Activated CD8-positive, alpha-beta T cell treated with anti-CD3 and anti-CD28 coated beads for 36 hours (primary cell): ENCODE measurements around the gene VAV2. TPM values are rescaled to one million over a fixed set of nuclear protein-coding genes. Genes with fewer than 3 reads are reported as not detected.

Source experiments
- ATAC-seq: fragments of 200-7000 bp; cut with Tn5 transposase; one replicate; pipeline ENCODE4 v1.10.0; 2021; ENCODE audit warnings: mild to moderate bottlenecking, moderate library complexity
- CTCF ChIA-PET: fragments of 350-600 bp; sonication (Branson Sonifier 250); formaldehyde crosslinking; loops from one replicate; lab custom pipeline; 2021; ENCODE audit warnings: antibody characterized with exemption; lab: Charles Lee
- POLR2A ChIA-PET: fragments of 350-600 bp; sonication (Branson Sonifier 250); formaldehyde crosslinking; loops from one replicate; lab custom pipeline; 2021; ENCODE audit warnings: antibody characterized with exemption; lab: Charles Lee
- DNase-seq: peaks from one replicate; pipeline ENCODE4 v3.0.0-alpha.2; 2020
- H3K27ac Mint-ChIP-seq: one replicate; pipeline ENCODE4 v1.8.0; 2021; ENCODE audit warnings: mild to moderate bottlenecking, mixed read lengths
- H3K27me3 Mint-ChIP-seq: one replicate; pipeline ENCODE4 v1.8.0; 2021; ENCODE audit warnings: mixed read lengths
- H3K36me3 Mint-ChIP-seq: one replicate; pipeline ENCODE4 v1.8.0; 2021; ENCODE audit warnings: low read depth, mixed read lengths
- H3K4me1 Mint-ChIP-seq: one replicate; pipeline ENCODE4 v1.8.0; 2021; ENCODE audit warnings: low read depth, mixed read lengths
- H3K4me3 Mint-ChIP-seq: one replicate; pipeline ENCODE4 v1.8.0; 2021; ENCODE audit warnings: mild to moderate bottlenecking, moderate library complexity, mixed read lengths
- H3K9me3 Mint-ChIP-seq: one replicate; pipeline ENCODE4 v1.8.0; 2021; ENCODE audit warnings: mixed read lengths
- CTCF ChIP-seq: fragments of 200-600 bp; IDR thresholded peaks from one replicate; pipeline ENCODE4 v1.8.0; 2022; ENCODE audit warnings: antibody characterized with exemption, mild to moderate bottlenecking
- intact Hi-C: fragments of 100-400 bp; cut with micrococcal nuclease; formaldehyde crosslinking; loops from one replicate; pipeline ENCODE4 v1.10.0; 2022
- total RNA-seq, 2 experiments: library from RNA; stranded (reverse); gene quantifications; one replicate each; pipeline ENCODE4 v1.2.3, GENCODE V29; 2021

VAV2 gene
- total RNA-seq, 2 experiments from 2014 or later: 5.1 to 5.4 TPM

- Mint-ChIP-seq H3K27ac (no peak overlapping the region), H3K36me3 (no peaks in the 10 kb centered on the region), H3K4me1 (no peaks in the 10 kb centered on the region), H3K4me3 (no peak overlapping the region), H3K27me3 (no peaks in the 10 kb centered on the region), H3K9me3 (no peaks in the 10 kb centered on the region)
- no peak for ATAC-seq
- intact Hi-C loops: no loop called here
- TF ChIP-seq CTCF: no peak
- CTCF ChIA-PET: interaction anchor here (1.3 to 2.1 kb wide), 2 partner anchors 11 to 179 kb away, joined by 4 to 6 read pairs; no protein-coding TSS in a partner anchor
- POLR2A ChIA-PET: no interaction called here
- no peak for DNase-seq
Measured at GRCh38 chr9:133814586-133815208, 177.4 kb downstream of the VAV2 start.

- H3K27ac Mint-ChIP-seq: no peak overlapping the region
- no peaks in the 10 kb centered on the region for H3K4me1 Mint-ChIP-seq
- H3K4me3 Mint-ChIP-seq: no peak overlapping the region
- H3K36me3 Mint-ChIP-seq: no peaks in the 10 kb centered on the region
- no peak for DNase-seq
- no peak for ATAC-seq
- ChIA-PET CTCF (no interaction called here), POLR2A (no interaction called here)
- no peaks in the 10 kb centered on the region for H3K9me3 Mint-ChIP-seq
- H3K27me3 Mint-ChIP-seq: no peaks in the 10 kb centered on the region
- TF ChIP-seq CTCF: no peak
- intact Hi-C loops: no loop called here
Measured at GRCh38 chr9:133813749-133814585, 178.2 kb downstream of the VAV2 start.

- H3K9me3 Mint-ChIP-seq: no peaks in the 10 kb centered on the region
- intact Hi-C loops: no loop called here
- no peak overlapping the region for H3K4me3 Mint-ChIP-seq
- no peak overlapping the region for H3K27ac Mint-ChIP-seq
- ChIA-PET POLR2A (no interaction called here), CTCF (no interaction called here)
- ATAC-seq: no peak
- H3K4me1 Mint-ChIP-seq: no peaks in the 10 kb centered on the region
- no peak for TF ChIP-seq CTCF
- H3K36me3 Mint-ChIP-seq: no peaks in the 10 kb centered on the region
- DNase-seq: no peak
- H3K27me3 Mint-ChIP-seq: no peaks in the 10 kb centered on the region
Measured at GRCh38 chr9:133812941-133813748, 179.0 kb downstream of the VAV2 start.

GRCh38 chr9:133812077-133812868, 179.9 kb downstream of the VAV2 start:
- intact Hi-C loops: no loop called here
- no peaks in the 10 kb centered on the region for H3K9me3 Mint-ChIP-seq
- no peak overlapping the region for H3K4me3 Mint-ChIP-seq
- H3K27me3 Mint-ChIP-seq: no peaks in the 10 kb centered on the region
- DNase-seq (no peak), ATAC-seq (no peak)
- no peaks in the 10 kb centered on the region for H3K36me3 Mint-ChIP-seq
- no peak for TF ChIP-seq CTCF
- H3K27ac Mint-ChIP-seq: no peak overlapping the region
- H3K4me1 Mint-ChIP-seq: no peaks in the 10 kb centered on the region
- CTCF ChIA-PET: no interaction called here
- POLR2A ChIA-PET: interaction anchor here (0.8 kb wide), 1 partner anchor 972 kb away, joined by 3 read pairs; no protein-coding TSS in a partner anchor
